Activated T-cell treated with anti-CD3 and anti-CD28 coated beads for 24 hours (primary cell): ENCODE data around the gene RRP12.
"Not testable (repeated sequence)": the region's sequence is repeated elsewhere in the genome, so short reads cannot be mapped to it uniquely, and the experiment has no call there.

Experiments used
- DNase-seq: peaks from one replicate; pipeline ENCODE4 v3.0.0-alpha.2; 2020; ENCODE audit warnings: low read depth

The RRP12 gene, protein sequence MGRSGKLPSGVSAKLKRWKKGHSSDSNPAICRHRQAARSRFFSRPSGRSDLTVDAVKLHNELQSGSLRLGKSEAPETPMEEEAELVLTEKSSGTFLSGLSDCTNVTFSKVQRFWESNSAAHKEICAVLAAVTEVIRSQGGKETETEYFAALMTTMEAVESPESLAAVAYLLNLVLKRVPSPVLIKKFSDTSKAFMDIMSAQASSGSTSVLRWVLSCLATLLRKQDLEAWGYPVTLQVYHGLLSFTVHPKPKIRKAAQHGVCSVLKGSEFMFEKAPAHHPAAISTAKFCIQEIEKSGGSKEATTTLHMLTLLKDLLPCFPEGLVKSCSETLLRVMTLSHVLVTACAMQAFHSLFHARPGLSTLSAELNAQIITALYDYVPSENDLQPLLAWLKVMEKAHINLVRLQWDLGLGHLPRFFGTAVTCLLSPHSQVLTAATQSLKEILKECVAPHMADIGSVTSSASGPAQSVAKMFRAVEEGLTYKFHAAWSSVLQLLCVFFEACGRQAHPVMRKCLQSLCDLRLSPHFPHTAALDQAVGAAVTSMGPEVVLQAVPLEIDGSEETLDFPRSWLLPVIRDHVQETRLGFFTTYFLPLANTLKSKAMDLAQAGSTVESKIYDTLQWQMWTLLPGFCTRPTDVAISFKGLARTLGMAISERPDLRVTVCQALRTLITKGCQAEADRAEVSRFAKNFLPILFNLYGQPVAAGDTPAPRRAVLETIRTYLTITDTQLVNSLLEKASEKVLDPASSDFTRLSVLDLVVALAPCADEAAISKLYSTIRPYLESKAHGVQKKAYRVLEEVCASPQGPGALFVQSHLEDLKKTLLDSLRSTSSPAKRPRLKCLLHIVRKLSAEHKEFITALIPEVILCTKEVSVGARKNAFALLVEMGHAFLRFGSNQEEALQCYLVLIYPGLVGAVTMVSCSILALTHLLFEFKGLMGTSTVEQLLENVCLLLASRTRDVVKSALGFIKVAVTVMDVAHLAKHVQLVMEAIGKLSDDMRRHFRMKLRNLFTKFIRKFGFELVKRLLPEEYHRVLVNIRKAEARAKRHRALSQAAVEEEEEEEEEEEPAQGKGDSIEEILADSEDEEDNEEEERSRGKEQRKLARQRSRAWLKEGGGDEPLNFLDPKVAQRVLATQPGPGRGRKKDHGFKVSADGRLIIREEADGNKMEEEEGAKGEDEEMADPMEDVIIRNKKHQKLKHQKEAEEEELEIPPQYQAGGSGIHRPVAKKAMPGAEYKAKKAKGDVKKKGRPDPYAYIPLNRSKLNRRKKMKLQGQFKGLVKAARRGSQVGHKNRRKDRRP (N-terminal part only)

DNA sequence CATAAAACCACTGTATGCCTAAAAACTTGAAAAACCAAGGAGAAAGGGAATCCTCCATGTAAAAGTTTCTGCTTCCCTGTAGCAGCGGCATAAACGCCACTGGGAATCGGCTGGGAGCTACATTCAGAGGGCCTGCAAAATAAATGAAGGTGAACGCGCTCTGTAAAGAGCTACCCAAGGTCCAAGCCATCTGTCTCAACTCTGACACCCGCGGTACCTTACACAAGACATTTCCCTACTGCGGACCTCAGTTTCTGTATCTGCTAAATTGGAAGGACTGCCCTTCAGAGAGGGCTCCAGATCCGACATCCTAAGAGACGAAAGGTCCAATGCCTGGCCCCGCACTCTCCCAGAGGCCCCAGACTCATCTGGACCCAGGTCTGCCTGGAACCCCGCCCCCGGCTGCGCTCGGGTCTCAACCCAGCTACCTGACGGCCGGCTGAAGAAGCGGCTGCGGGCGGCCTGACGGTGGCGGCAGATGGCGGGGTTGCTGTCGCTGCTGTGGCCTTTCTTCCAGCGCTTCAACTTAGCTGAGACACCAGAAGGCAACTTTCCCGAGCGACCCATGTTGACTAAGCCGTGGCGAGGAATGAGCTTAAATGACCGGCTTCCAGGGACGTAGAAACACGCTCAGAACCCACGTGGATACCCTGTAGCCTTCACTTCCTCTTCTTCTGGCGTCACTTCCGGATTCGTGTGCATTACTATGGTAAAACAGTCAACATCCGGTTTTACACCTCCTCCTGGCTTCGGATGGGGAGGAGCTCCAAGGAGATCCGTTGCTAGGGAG, at the start of gene RRP12:
Gene RRP12, minus strand, starts transcription at position 676 of the 790 bp plus-strand sequence. Its CDS starts 109 bp downstream, at position 567.
- DNase-seq = peak; percentile 82

DNA sequence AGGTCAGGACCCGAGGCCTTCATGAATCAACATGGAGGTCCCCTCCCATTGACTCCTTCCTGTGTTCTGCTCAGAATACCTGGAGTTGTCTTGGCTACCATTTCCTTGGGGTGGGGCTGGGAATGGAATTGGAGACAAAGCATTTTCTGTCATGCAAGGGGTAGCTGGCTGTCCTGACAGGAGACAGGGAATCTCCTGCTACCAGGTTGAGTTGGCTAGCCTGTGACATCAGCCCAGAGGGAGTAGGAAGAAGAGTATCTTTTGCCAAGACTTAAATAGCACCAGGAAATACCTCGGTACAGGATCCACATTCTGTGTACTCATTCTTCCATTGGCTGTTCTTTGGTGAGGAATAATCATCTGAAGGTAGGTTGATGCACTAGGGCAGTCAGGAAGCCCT, 49.7 kb upstream of the RRP12 start:
- DNase-seq = no peak

DNA sequence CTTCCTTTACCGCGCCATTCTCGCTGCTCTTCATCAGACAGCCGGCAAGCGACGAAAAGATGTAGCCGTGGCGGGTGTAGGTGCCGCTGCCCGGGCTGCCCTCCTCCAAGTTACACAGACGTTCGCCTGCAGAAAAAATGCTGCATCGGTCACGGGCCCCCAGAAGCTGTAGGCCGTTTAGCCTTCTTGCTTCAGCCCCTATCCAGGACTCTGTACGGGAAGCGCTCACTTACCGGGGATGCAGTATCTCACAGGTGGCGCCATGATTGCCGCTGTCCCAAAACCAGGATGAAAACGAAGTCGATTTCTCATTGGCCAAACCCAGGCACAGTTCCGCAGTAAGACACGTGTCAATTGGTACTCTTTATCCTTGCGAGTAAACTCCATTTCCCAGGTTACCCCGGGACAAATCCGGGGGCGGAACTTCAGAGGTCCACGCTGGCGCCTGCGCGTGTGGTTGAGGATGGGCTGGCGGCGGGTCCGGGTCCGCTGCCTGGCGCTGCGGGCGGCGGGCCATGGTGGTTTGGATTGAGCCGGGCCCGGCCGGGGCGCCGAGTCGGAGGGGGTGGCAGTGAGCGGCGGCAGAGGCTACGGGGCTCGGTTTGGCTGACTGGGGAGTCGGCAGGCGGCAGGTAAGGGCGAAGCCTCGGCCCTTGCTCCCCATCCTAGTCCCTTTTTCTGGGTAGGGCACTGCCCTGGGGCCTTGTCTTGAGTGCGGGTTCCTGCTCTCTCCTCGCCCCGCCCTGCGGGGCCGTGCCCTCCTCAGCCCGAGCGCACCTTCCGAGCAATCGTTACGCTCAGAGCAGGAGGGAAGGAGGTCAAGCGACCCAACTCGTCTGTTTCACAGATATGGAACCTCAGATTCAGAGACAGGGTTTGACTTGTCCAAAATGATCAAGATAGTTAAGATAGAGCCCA, 44.8 kb upstream of the RRP12 start, which contains the start of the genes EXOSC1 and ZDHHC16:
Gene EXOSC1, minus strand, starts transcription at position 285 of the 918 bp plus-strand sequence. Its CDS starts 21 bp downstream, at position 264.
Gene ZDHHC16, plus strand, starts transcription at position 454 of the 918 bp plus-strand sequence. CDS start 5,501 bp downstream, outside the sequence.
- peak; percentile 88 for DNase-seq

DNA sequence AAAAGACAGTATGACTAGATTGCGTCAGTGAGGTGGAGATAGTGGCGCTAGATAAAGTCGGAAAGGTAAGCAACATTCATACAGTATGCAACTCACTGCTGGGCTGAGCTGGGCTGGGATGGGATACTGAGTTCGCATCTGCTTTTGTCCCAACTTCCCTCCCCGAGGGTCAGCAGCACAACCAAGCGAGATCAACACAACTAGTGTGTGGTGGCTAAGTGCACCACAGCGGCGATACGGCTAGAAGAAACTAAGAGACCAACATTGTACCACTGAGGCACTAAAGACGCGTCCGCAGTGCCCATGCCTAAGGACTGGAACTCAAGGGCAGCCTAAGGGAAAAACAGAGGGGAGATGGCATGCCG, 44.2 kb upstream of the RRP12 start:
- DNase-seq = no peak

DNA sequence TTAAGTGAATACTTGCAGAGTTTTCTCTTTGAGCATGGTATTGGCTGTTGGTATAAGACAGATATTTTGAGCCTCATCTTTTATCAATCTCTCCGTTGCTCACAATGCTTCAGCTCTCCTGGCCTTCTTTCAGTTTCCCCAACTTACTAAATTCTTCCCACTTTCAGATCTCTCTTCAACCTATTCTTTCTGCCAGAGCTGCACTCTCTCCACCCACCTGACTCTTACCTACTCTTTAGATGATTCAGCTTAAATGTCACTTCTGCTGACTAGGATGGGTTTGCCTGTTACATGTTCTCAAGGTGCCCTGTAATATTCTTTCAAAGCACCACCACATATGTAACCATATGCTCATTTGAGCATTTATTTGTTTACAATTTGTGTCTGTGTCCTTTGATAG, 43.1 kb upstream of the RRP12 start:
- no peak for DNase-seq

DNA sequence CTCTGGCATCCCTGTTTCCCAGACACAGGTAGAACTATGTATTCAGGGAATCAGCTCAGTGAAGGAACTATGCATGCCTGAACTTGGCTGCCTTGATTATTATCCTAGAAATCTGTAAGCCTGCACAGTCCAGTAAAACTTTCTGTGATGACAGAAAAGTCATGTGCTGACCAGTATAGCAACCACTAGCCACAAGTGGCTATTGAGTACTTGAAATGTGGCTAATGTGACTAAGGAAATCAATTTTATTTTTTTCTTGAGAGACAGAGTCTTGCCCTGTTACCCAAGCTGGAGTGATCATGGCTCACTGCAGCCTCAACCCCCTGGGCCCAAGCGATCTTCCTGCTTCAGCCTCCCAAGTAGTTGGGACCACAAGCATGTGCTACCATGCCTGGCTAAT, 41.1 kb upstream of the RRP12 start:
- no peak for DNase-seq

DNA sequence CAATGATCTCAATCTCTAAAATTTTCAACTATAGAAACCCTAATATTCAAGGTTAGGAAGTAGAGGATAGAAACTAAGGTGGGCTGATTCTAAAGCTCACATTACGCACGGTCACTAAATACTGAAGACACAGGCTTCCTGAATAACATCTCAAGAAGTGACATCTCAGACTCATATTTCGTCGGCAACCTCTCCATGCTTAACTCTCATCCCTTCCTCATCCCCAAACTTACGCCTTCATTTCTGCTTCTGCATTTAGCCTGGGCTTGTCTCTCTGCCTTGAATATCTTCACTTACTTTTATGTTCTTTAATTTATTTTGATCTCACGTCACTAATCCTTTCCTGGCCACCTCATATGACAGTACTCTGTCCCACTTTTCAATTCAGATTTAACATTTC, 34.1 kb upstream of the RRP12 start:
- no peak for DNase-seq

DNA sequence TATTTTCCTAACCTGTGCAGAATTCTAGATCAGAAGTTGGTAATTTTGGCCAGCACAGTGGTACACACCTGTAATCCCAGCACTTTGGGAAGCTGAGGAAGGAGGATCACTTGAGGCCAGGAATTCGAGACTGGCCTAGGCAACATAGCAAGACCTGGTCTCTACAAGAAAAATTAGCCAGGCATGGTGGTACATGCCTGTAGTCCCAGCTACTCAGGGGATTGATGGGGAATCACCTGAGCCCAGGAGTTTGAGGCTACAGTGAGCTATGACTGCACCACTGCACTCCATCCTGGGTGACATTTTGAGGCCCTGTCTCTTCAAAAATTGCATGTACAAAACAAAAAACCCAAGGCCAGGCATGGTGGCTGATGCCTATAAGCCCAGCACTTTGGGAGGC, 33.4 kb upstream of the RRP12 start:
- no peak for DNase-seq

DNA sequence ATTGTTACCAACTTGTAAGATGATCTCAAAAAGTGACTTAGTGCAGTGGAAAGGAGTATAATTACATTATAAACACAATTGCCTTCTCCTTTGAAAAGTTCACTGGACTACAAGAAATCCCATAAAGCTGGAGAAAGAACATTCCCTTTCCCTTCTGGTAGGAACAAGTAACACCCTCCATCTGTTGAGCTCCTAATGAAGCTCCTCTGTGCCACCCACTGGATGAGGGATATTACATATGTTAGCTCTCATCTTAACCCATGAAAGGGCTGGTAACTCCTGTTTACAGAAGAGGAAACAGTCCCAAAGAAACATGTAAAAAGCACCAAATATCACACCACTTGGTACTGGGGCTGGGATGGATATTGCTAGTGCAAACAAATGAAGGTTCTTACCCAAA, 32.9 kb upstream of the RRP12 start:
- DNase-seq = no peak

DNA sequence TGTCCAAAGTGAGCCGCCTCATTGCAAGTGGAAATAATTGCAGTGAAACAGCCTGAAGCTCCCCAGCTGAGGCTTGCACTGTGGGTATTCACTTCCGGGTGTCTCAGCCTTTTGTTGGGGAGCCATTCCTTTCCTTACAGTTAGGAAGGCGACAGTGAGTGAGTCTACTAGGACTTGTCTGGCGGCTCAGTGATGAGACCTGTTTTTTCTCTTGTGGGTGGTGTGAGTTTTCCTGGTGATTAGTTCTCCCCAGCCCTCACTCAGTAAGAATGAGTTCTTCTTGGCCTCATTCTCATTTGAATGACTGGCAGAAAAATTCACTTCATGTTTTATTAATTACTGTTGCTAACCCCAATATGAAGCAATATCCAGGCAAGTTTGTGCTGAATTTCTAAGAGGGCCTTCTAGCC, 27.4 kb upstream of the RRP12 start:
- no peak for DNase-seq

DNA sequence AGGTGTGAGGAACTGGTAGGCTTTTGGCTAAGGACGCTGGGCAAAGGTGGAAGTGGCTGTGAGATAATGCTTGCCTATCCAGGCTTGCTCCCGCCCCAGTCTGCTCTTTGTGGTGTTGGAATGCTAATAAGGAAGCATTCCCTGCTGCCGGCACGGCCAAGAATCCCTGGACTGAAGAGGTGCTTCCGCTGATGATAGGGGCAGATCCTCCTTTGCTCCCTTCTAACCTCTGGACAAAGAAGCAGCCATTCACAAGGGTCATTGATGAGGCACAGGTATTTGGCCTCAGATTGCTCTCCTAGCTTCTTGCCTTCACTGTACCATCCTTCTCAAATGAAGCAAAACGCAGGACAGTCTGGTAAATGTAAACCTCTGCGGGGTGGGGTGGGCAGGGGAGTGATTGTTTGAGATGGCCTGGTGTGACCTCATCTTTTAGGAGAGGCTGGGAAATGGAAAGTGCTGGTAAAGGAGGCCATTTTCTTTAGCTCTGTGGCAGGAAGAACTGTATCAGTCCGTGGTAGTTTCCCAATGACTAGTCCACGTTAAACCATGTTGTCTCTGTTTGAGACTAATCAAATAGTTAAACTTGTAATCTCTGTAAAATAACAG, 26.5 kb upstream of the RRP12 start:
- no peak for DNase-seq

DNA sequence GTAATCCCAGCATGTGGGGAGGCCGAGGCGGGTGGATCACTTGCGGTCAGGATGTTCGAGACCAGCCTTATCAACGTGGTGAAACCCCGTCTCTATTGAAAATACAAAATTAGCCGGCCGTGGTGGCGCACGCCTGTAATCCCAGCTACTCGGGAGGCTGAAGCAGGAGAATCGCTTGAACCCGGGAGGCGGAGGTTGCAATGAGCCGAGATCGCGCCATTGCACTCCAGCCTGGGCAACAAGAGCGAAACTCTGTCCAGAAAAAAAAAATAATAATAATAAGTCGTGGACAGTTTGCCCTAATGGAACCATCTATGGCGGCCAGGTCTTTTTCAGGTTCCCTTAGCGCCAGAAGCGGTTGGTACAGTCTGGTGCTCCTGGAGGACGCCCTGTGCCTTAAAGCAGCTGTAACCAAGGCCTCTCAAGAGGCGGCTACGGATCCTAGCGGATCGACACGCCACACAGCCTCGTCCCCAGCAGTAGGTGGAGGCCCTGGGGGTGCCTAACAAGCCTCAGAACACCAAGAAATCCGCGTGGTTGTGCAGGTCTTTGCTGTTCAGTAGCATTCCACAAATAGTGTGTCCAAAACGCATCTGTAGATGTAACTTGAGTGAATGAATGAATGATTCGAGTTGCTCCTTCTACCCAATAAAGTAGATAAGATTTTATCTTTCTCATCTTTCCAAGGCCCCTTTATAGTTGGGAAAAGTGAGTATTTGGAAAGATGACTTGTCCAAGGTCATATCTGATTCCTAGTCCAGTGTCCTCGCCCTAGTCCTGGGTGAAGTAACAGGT, 25.8 kb upstream of the RRP12 start:
- no peak for DNase-seq

DNA sequence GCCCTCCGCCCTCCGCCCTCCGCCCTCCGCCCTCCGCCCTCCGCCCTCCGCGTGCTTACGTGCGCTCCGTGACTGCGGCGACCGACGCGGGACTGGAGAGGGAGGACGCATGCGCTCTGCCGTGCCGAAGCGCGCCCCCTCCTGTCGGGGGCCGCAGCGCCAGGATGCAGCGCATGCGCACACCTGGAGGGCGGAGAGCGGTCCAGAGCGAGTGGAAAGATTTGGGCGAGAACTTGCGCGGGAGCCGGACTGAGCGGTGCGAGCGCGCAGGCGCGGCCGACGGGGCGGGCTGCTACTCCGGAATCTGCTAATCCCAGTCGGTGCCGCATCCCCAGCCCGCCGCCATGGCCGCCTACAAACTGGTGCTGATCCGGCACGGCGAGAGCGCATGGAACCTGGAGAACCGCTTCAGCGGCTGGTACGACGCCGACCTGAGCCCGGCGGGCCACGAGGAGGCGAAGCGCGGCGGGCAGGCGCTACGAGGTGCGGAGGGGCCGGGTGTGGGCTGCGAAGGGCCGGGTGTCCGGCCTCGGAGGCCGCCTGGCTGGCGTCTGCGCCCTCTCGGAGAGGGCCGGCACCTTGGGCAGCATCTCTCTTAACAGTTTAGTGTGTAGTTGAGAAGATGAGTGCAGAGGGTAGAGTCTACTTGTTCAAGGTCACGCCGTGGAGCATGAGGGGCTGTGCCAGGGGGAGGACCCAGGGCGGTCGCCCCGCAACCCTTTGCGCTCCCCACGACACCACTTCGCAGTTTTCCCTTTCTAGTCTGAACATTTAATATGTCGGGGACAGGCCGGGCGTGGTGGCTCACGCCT, 25.0 kb upstream of the RRP12 start, which contains the start of gene PGAM1:
Gene PGAM1, plus strand, starts transcription at position 228 of the 812 bp plus-strand sequence. Its CDS starts 117 bp downstream, at position 345.
- DNase-seq = peak; percentile 95

DNA sequence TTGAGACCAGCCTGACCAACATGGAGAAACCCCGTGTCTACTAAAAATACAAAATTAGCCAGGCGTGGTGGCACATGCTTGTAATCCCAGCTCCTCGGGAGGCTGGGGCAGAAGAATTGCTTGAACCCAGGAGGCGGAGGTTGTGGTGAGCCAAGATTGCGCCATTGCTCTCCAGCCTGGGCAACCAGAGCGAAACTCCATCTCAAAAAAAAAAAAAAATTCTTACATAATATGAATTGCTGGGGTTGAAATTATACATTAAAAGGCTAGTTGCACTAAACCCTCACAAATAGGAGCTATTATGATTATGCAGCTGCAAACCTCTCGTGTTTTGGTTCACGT, 22.6 kb upstream of the RRP12 start:
- DNase-seq = not testable (repeated sequence)

DNA sequence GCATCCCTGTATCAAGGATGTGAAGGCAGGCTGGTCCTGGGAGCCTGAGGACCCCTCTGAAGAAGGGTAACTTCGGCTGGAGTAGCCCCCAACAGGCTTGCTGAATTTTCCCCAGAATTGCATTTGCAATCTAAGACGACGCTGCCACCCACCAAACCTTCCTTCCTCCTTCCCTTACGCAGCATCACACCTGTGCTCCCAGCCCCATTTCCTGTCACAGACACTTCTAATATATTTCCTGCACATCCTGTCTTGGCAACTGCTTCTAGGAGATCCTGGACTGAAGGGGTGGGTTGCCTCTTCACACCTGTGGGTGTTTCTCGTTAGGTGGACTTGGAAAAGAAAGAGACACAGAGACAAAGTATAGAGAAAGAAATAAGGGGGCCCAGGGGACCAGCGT, 15.4 kb upstream of the RRP12 start:
- no peak for DNase-seq

DNA sequence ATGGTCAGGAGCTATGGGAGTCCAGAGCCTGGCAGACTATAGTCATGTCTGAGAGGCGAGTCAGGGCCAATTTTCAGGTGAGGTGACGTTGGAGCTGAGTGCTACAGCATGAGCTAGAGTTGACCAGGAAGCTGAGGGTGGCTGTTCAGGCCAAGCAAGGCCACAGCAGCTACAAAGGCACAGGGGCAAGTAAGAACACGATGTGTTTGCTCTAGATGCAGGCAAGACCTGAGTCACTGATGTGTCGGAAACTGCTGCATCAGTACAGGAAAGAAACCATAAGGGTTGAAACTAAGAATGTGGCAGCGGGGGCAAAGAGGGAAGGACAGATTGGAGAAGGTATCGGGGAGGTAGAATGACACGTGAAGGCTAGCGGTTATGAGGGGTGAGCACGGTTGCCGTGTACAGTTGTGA, 11.8 kb upstream of the RRP12 start:
- peak; percentile 62 for DNase-seq

DNA sequence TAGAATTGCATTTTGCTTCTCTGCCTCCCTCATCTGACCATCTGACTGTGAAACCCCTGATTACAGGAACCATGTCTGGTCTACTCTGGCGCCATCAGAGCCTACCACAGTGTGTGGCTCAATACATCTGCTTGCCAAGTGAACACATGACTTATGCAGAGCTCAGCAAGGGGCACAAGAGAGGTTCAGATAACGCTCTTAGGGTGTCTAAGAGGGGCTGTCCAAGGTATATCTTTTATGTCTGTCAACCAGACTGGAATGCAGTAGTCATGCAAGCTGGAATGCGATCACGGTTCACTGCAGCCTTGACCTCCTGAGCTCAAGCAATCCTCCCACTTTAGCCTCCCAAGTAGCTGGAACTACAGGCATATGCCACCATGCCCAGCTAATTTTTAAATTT, 10.3 kb upstream of the RRP12 start:
- no peak for DNase-seq

DNA sequence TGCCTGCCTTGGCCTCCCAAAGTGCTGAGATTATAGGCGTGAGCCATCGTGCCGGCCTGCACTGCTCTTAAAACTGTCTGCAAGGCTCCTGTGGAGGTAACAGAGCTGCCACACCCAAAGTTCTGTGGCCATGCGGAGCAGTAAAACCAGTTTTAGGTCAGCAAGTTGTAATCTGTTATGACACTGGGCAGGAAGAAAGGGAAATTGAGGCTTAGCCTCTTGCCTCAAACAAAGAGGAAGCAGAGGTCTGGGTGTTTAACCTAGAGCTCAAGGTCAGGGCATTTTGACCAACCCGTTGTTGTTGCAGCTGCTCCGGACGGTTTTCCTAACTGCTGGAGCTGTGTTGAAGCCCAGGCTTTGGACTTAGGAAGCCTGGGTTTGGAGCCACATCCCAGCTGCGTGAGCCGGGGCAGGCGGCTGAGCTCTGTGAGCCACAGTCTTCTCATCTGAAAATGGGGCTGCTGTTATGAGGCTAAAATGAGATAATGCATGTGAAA, 7.4 kb upstream of the RRP12 start:
- no peak for DNase-seq
